H54 (cell line): ENCODE data around the gene ABHD12B.

Source experiments
- DNase-seq: peaks from one replicate; pipeline ENCODE4 v3.0.0; 2011; ENCODE audit warnings: low spot score, mixed read lengths; ENCODE audit not compliant: insufficient read length
- FAIRE-seq: peaks from 3 replicates; lab custom pipeline; 2011; peaks lifted over from hg19 to GRCh38; lab: Jason Lieb, UNC
- POLR2A ChIP-seq: IDR thresholded peaks from 2 replicates; pipeline ENCODE4 v1.6.1; 2011; ENCODE audit warnings: low read depth, mild to moderate bottlenecking, low read length

Gene ABHD12B

DNA sequence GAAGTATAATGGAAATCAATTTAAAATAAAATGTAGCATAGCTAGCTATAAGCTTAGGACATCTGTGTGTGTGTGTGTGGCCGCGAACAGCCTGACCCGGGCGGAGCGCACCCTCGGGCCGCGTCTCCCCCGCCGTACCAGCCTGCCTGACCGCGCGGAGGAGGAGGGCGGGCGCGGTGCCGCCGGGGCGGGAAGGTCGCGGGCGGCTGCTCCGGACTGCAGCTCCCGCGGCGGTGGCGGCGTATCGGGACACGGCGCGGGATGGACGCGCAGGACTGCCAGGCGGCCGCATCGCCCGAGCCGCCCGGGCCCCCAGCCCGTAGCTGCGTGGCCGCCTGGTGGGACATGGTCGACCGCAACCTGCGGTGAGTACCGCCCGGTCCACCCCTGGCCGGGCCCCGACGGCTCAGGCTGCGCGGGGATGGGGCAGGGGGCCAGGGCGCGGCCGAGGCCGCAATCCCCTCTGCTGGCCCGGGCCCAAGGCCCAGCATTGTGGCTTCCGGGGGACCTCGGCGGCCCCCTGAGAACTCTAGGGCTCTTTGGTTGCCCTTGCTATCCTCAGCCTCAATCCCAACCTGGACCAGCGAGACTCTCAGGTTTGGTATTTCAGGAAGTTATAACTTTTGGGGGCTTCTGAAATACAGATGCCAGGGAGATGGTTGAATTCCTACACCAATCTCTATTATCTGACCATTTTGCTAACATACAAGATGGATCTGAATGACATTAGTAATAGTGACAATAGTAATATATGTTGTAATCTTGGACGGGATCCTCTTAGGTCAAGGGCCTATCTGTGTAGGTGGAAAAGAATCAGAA is at the start of gene ABHD12B:
Gene ABHD12B, plus strand, starts transcription at position 140 of the 819 bp plus-strand sequence. Its CDS starts 122 bp downstream, at position 262.
- TF ChIP-seq POLR2A = no peak
- DNase-seq (no peak), FAIRE-seq (no peak)

DNA sequence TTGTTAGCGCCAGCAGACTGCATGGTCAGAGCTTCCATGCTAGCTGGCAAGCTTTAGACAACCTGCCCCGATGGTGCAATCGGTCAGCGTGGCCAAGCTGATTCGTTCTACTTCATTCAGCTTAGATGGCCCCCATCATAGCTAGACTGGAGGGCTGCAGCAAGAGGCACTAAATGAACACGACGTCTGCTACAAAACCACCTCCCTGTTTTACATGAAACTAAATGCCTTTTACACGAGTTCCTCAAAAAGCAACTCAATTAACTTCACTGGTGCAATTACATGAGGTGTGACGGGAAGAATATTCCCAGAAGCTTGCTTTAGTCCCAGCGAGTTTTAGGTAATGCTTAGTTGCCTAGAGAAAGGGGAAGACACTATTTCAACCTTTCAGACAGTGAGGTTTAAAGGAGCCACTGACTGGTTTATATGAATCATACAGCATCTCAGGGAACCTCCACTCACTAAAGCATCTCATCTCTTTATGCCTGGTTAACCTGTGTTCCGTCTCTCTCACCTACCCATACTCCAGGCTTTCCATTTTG is 49.3 kb upstream of the ABHD12B start:
- TF ChIP-seq POLR2A = no peak
- FAIRE-seq = no peak
- DNase-seq = no peak

DNA sequence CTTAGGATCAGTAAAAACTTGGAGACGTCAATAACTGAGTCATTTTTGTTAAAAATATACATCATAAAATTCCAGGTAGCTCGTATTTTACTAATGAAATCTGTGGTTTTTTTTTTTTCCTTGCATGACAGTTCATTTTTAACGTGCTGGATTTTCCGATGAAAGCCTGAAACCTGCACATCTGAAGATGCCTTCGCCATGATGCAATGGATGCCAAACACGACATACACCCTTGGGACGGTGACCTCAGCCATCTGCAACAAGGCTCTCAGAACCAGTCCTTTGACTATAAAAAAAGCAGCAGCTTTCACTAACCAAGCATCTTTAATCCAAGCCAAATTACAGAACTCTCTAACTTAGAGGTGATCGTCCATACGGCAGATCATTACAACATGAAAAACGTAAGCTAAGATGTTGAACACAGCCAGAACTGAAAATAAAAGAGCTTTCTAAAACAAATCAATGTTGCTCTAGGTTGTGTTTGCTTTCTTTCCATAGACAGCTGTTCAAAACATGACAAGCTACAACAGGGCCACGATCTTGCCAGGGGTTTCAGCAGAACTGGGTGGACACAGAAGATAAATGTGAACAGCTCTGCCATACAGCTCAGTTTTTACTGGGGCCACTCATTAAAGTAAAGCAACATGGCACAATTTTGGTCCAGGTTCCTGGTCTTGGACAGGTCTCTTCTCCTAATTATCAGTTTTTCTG is 48.6 kb upstream of the ABHD12B start:
- DNase-seq (no peak), FAIRE-seq (no peak)
- no peak for TF ChIP-seq POLR2A

DNA sequence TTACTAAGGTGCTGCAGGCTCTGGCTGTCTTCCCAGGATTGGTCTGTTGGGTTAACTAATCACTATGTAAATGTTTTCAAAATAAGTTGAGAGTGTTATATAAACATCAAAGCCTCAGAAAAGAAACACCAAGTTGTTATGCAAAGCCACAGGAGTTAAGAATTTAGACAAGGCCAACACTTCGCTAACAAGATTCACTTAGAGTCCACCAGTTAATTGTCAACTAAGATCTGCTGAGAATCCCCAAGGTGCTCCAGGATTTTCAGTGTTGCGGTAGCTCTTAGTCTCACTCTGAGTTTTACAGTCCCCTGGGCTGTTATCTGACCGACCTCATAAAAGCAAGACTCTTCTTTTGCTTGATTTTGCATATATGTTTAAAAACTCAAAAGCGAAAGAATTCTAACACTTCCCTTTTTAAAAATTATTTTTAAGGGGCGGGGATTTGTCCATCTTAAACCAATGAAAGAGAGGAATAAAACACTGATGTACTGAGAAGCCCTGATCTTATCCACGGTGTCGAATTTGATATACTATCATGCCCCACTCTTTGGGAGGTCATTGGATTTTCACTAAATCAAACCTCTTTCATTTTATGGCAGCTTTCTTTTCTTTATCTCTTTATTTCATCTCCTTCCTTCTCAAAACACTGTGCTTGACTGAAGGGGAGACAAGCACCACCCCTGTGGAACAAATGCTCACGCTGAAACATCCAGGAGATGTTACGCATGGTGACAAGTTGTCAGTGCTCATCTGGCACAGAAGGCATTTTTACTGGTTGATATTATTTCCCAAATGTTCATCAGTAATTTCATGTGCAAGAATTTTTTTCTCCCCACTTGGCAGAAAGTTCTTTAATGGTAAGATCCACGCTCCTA is 47.9 kb upstream of the ABHD12B start:
- TF ChIP-seq POLR2A = no peak
- FAIRE-seq (no peak), DNase-seq (no peak)

DNA sequence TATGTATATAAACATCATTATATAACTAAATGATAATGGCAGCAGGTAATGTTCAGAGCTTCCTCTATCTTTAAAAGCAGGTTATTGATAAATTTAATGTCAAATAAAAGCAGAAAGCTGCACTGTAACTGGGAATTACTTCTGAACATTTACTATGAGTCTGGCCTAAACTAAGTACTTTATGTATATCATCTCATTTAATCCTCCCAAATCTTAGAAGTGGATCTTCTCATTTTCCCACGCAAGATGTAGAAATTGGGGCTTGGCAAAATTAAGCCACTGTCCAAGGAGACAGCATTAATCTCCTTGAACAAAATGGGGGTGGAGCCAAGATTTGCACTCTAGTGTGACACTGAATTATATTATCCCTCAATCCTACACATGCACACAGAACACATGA is 46.5 kb upstream of the ABHD12B start:
- TF ChIP-seq POLR2A = no peak
- DNase-seq (no peak), FAIRE-seq (no peak)

DNA sequence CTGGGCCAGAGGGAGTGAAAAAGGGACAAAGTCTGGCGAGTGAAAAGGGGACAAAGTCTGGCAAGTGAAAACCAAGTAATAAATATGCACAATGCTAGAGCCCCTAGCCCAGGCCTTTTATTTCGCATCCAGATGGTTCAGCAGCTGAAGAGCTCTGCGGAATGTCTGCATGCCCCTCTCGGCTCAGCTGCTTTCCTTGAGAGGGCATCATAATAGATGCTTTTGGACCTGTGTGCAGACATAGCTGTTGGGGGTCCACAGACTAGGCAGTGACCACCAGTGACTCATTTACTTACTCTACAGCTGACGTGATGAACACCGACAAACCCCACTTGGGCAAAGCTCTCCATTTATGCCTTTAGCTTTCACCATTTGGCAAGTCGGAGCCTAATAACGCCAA is 45.2 kb upstream of the ABHD12B start:
- no peak for FAIRE-seq
- DNase-seq = no peak
- TF ChIP-seq POLR2A = no peak

DNA sequence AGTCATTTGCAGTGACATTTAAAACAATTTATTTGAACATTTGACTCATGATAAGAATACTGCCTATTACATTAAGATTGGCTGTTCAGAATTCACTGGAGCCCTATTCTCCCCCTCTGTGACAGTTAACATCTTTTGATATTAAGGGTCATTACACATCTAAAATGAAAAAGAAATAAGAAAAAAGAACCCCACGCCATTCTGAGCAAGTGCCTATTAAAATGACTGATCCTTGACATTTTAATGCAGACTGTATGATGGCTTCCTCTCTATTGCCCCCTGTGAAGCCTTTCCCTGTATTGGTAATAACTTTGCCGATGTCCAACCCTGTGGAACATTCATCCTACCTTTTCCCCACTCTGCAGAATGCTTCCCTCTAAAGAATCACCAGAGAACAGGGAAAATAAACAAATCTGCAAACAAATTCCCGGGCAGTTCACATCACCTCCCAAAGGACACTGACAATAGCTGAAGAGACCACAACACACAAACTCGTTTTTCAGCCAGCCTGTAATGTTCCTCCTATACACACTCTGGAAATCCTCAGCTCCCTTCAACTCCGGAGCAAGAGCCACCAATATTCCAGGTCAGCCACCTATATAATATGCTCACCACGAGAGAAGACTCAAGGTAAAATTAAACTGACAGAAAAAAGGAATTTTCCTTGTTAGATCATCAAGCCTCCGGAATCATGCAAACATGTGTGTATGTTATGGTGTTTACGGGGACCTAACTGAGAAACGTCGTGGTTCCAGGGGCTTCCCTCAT is 42.9 kb upstream of the ABHD12B start:
- DNase-seq (no peak), FAIRE-seq (no peak)
- no peak for TF ChIP-seq POLR2A

- DNase-seq (no peak), FAIRE-seq (peak; percentile 20)
- no peak for TF ChIP-seq POLR2A
Measured at GRCh38 chr14:50829489-50830043, 42.3 kb upstream of the ABHD12B start.

- DNase-seq = peak; percentile 15
- TF ChIP-seq POLR2A = no peak
- FAIRE-seq = peak; percentile 41
Measured at GRCh38 chr14:50830044-50830931, 41.6 kb upstream of the ABHD12B start.

GRCh38 chr14:50830932-50831725 is 40.7 kb upstream of the ABHD12B start, which contains the start of gene NIN:
NIN (minus strand) TSS chr14:50831162; CDS start chr14:50822056, 9,106 bp downstream.
- FAIRE-seq (no peak), DNase-seq (peak; percentile 57)
- TF ChIP-seq POLR2A = peak; percentile 47; the same call in 1 of the 2 replicates

DNA sequence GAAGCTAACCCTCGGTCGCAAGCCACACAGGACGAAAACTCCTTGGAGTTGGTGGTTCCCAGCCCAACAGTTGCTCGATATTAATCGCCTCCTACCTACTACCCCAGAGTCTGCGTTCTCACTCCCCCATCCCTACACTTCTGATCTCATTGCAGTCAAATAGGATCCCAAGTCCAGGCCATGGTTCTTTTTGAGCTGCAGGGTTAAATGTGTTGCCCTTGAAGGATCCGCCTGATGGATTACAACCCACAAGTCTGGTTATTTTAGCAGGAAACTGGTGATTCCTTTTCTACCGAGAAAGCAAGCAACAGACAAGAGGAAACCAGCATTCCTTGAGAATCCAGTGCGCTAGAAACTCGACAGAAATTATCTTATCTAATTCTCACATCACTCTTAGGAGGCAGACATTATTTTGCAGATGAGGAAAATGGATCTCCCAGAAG is 40.1 kb upstream of the ABHD12B start:
- FAIRE-seq (no peak), DNase-seq (no peak)
- no peak for TF ChIP-seq POLR2A
